A549 (cell line): ENCODE results near the gene FAM171A1. TPM values are rescaled to one million over a fixed set of nuclear protein-coding genes. Genes with fewer than 3 reads are reported as not detected.

Experiments
- ATAC-seq, 2 experiments: fragments of 200-7000 bp in 1 of 2; fragments of >200 bp in 1 of 2; cut with Nextera tagmentation in 1 of 2; cut with Tn5 transposase in 1 of 2; 3 replicates each; pipeline versions ENCODE4 v1.8.0 to v1.9.1; 2018 to 2020; ENCODE audit warnings: mild to moderate bottlenecking in 1 of 2, moderate library complexity in 1 of 2
- CTCF ChIA-PET: fragments of 300-600 bp; sonication (Branson Sonifier 250); formaldehyde crosslinking; extraction: SDS; loops from one replicate; lab custom pipeline; 2021; ENCODE audit warnings: antibody characterized with exemption, inconsistent platforms; lab: Yijun Ruan, JAX
- POLR2A ChIA-PET: fragments of 350-600 bp; formaldehyde crosslinking; extraction: SDS; loops from one replicate; lab custom pipeline; 2021; ENCODE audit warnings: antibody characterized with exemption, inconsistent platforms; lab: Yijun Ruan, JAX
- DNase-seq, 2 experiments: peaks; one replicate each; pipeline versions ENCODE4 v3.0.0 to v3.0.0-alpha.2; 2011 to 2016; ENCODE audit warnings: low read depth in 1 of 2, low spot score in 1 of 2
- FAIRE-seq: peaks from 2 replicates; lab custom pipeline; 2011; peaks lifted over from hg19 to GRCh38; lab: Jason Lieb, UNC
- H3K27ac ChIP-seq, 2 experiments: fragments of >200 bp; sonication (Bioruptor Twin); formaldehyde crosslinking; 3 replicates each; pipeline ENCODE4 v1.5.1; 2016 to 2017
- H3K4me1 ChIP-seq: fragments of >200 bp; sonication (Bioruptor Twin); formaldehyde crosslinking; 3 replicates; pipeline ENCODE4 v1.6.1; 2016
- H3K4me2 ChIP-seq: fragments of >200 bp; sonication (Bioruptor Twin); formaldehyde crosslinking; 3 replicates; pipeline ENCODE4 v1.6.1; 2016
- H3K4me3 ChIP-seq: fragments of >200 bp; sonication (Bioruptor Twin); formaldehyde crosslinking; 3 replicates; pipeline ENCODE4 v1.5.1; 2016
- H3K9me3 ChIP-seq: fragments of >200 bp; sonication (Bioruptor Twin); formaldehyde crosslinking; 3 replicates; pipeline ENCODE4 v1.6.1; 2016
- BHLHE40 ChIP-seq: IDR thresholded peaks from 2 replicates; pipeline ENCODE4 v1.6.1; 2012; ENCODE audit warnings: low read depth, low read length, inconsistent platforms
- CHD2 ChIP-seq: fragments of 150-350 bp; IDR thresholded peaks from 2 replicates; pipeline ENCODE4 v1.6.1; 2014; ENCODE audit warnings: low read length; ENCODE audit not compliant: partially characterized antibody
- CTCF ChIP-seq: fragments of >200 bp; sonication (Bioruptor Twin); formaldehyde crosslinking; IDR thresholded peaks from 3 replicates; pipeline ENCODE4 v1.5.1; 2016
- EHF ChIP-seq: fragments of 250-450 bp; sonication (Bioruptor Pico); IDR thresholded peaks from 2 replicates; pipeline ENCODE4 v1.5.0; 2020; ENCODE audit warnings: mild to moderate bottlenecking
- FOSL2 ChIP-seq, 2 experiments: fragments of 450-650 bp in 1 of 2; fragments of >200 bp in 1 of 2; sonication (Bioruptor Twin) in 1 of 2; formaldehyde crosslinking; IDR thresholded peaks; 2 replicates each; pipeline versions ENCODE4 v1.5.0 to v1.6.1; 2016 to 2020; ENCODE audit warnings: mild to moderate bottlenecking in 1 of 2, moderate library complexity in 1 of 2
- HOXA7 ChIP-seq: fragments of 250-450 bp; sonication (Bioruptor Pico); IDR thresholded peaks from 2 replicates; pipeline ENCODE4 v1.5.0; 2020; ENCODE audit warnings: mild to moderate bottlenecking, moderate library complexity
- HOXB5 ChIP-seq: fragments of 250-450 bp; sonication (Bioruptor Pico); IDR thresholded peaks from 2 replicates; pipeline ENCODE4 v1.5.0; 2020; ENCODE audit warnings: mild to moderate bottlenecking, moderate library complexity
- KDM1A ChIP-seq: fragments of 200-600 bp; sonication (generic); IDR thresholded peaks from 2 replicates; pipeline ENCODE4 v1.6.1; 2016; ENCODE audit warnings: low read depth, mild to moderate bottlenecking
- KDM5A ChIP-seq: fragments of 200-600 bp; sonication (generic); IDR thresholded peaks from 2 replicates; pipeline ENCODE4 v1.6.1; 2016; ENCODE audit warnings: antibody characterized with exemption, mild to moderate bottlenecking
- MAFK ChIP-seq: fragments of 450-650 bp; IDR thresholded peaks from 2 replicates; pipeline ENCODE4 v1.6.1; 2014; ENCODE audit not compliant: partially characterized antibody
- MAZ ChIP-seq: fragments of 150-350 bp; IDR thresholded peaks from 2 replicates; pipeline ENCODE4 v1.6.1; 2014; ENCODE audit warnings: antibody characterized with exemption, low read depth, low read length, borderline replicate concordance
- POLR2A ChIP-seq: IDR thresholded peaks from 2 replicates; pipeline ENCODE4 v1.6.1; 2012; ENCODE audit warnings: mild to moderate bottlenecking, low read length
- RCOR1 ChIP-seq: fragments of 150-350 bp; IDR thresholded peaks from 2 replicates; pipeline ENCODE4 v1.6.1; 2014; ENCODE audit warnings: antibody characterized with exemption, low read length, low read depth
- REST ChIP-seq: fragments of 200-600 bp; sonication (generic); IDR thresholded peaks from 2 replicates; pipeline ENCODE4 v1.6.1; 2016; ENCODE audit warnings: antibody characterized with exemption, mild to moderate bottlenecking, moderate library complexity
- SMC3 ChIP-seq: fragments of >200 bp; sonication (Bioruptor Twin); formaldehyde crosslinking; IDR thresholded peaks from 3 replicates; pipeline ENCODE4 v1.6.1; 2018; ENCODE audit warnings: inconsistent platforms
- TP53 ChIP-seq: fragments of 250-450 bp; sonication (Bioruptor Pico); IDR thresholded peaks from 2 replicates; pipeline ENCODE4 v1.5.0; 2021; ENCODE audit warnings: mild to moderate bottlenecking, moderate library complexity
- USF2 ChIP-seq: fragments of 450-650 bp; IDR thresholded peaks from 2 replicates; pipeline ENCODE4 v1.6.1; 2014; ENCODE audit warnings: antibody characterized with exemption
- WGBS: methylation state at CpG from one replicate; pipeline ENCODE4 v1.1.6; 2017; ENCODE audit errors: missing lambda C conversion rate; 5-methylcytosine and 5-hydroxymethylcytosine counted together
- polyA plus RNA-seq, 4 experiments: library from polyadenylated mRNA; depleted of rRNA in 3 of 4; stranded (reverse); fragments of >200 nt; fragmentation: RNase III in 1 of 4; extraction: RNeasy Plus Mini Kit Qiagen cat#74134 plus additional on column Dnase treatment in 1 of 4; gene quantifications; 2 replicates in 3 of 4; 3 replicates in 1 of 4; pipeline ENCODE4 v1.2.3, GENCODE V29; 2011 to 2017

Gene FAM171A1
- polyA plus RNA-seq, 2 of the 4 experiments (the other 2 are of a cell fraction) = 13.8 to 15.2 TPM

- no peak for TF ChIP-seq SMC3
Observed at GRCh38 chr10:15293862-15294842, 76.9 kb downstream of the FAM171A1 start (continued).

- ChIA-PET CTCF (interaction anchor here (1.0 to 1.4 kb wide), 2 partner anchors 11 to 16 kb away, joined by 3 read pairs; no protein-coding TSS in a partner anchor), POLR2A (no interaction called here)
- DNase-seq = no peak
- no peak for ATAC-seq
- Histone ChIP-seq H3K4me2 (no peak overlapping the region), H3K27ac (no peak overlapping the region), H3K4me3 (no peak overlapping the region), H3K4me1 (no peaks in the 10 kb centered on the region), H3K9me3 (no peaks in the 10 kb centered on the region)
- FAIRE-seq = no peak
- TF ChIP-seq CHD2 (no peak), HOXB5 (CRISPR knock-in tag) (no peak), REST (no peak)
- 84% methylated on average over 7 of the region's 7 CpGs for WGBS
Observed at GRCh38 chr10:15290671-15291070, 80.4 kb downstream of the FAM171A1 start.

GRCh38 chr10:15290150-15290549, 80.9 kb downstream of the FAM171A1 start:
- ChIA-PET POLR2A (no interaction called here), CTCF (interaction anchor here (1.0 to 1.4 kb wide), 2 partner anchors 11 to 16 kb away, joined by 3 read pairs; no protein-coding TSS in a partner anchor)
- H3K9me3 ChIP-seq = no peaks in the 10 kb centered on the region
- no peak overlapping the region for H3K4me3 ChIP-seq
- DNase-seq (no peak), ATAC-seq (no peak), FAIRE-seq (no peak)
- no peak overlapping the region for H3K4me2 ChIP-seq
- no peaks in the 10 kb centered on the region for H3K4me1 ChIP-seq
- no peak overlapping the region for H3K27ac ChIP-seq
- WGBS = 93% methylated on average over 4 of the region's 4 CpGs
- TF ChIP-seq USF2 = no peak
- TF ChIP-seq TP53 (CRISPR knock-in tag) = no peak

GRCh38 chr10:15280974-15281373, 90.1 kb downstream of the FAM171A1 start:
- Histone ChIP-seq H3K4me2 (no peak overlapping the region), H3K27ac (no peak overlapping the region), H3K4me3 (no peak overlapping the region), H3K9me3 (no peaks in the 10 kb centered on the region), H3K4me1 (no peaks in the 10 kb centered on the region)
- DNase-seq = no peak
- no peak for FAIRE-seq
- CTCF ChIA-PET = interaction anchor here (1.5 kb wide), 1 partner anchor 18 kb away, joined by 3 read pairs; no protein-coding TSS in a partner anchor
- POLR2A ChIA-PET = no interaction called here
- TF ChIP-seq BHLHE40 (no peak), FOSL2 (IDR thresholded peaks at IDR 0.05) (no peak), FOSL2 (CRISPR knock-in tag; IDR thresholded peaks at IDR 0.05) (no peak), KDM5A (no peak), HOXA7 (CRISPR knock-in tag) (no peak), MAZ (no peak), KDM1A (no peak), EHF (CRISPR knock-in tag) (no peak), CTCF (no peak), RCOR1 (no peak), REST (no peak), POLR2A (no peak), SMC3 (no peak), MAFK (no peak)
- 72% methylated on average over 4 of the region's 4 CpGs for WGBS
- ATAC-seq = no peak
